ENCODE data around the gene NOXRED1.
"Not testable (repeated sequence)": the region's sequence is repeated elsewhere in the genome, so short reads cannot be mapped to it uniquely, and the experiment has no call there.

The NOXRED1 gene

DNA sequence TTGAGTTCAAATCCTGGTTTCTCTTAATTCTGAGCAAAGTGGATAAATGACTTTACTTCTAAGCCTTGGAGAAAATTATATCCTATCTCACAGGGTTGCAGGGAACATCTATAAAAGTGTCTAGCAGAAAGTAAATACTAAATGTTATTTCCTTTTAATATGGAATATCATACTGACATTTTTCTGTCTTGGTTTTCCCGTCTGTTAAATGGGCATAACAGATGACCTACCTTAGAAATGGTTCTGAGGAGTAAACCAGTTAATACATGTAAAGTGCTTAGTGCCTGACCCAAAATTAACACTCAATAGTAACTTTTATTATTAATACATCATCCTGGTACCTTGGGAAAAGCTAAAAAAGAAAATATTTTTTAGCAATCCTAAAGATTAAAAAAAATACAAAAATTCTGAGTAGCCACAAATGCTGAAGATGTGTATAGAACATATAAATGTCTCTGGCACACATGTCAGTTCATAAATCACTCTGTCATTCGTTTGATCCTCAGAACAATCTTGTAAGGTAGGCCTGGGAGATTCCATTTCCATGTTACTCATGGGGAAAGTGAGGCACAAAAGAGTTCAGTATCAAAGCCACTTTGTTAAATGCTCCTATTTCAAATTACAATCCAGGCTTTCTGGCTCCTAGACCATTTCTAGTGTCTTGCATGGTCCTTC, 32.8 kb upstream of the NOXRED1 start:
- Histone ChIP-seq H3K9me3 (ENCODE audit: control insufficient read depth, low read length) (no peaks in the 10 kb centered on the region), H3K4me3 (ENCODE audit: insufficient read depth, low read depth, low read length) (peak overlapping the region; percentile 98), H3K27me3 (ENCODE audit: control insufficient read depth, insufficient read depth, low read length, poor library complexity, severe bottlenecking) (no peaks in the 10 kb centered on the region), H3K4me1 (ENCODE audit: control insufficient read depth, insufficient read depth, low read length) (peaks cover 12% of the 10 kb centered on the region), H3K27ac (ENCODE audit: insufficient read depth, low read depth, low read length, poor library complexity, severe bottlenecking) (no peak overlapping the region), H3K36me3 (ENCODE audit: control insufficient read depth, insufficient read depth, low read length) (peaks cover 18% of the 10 kb centered on the region)
- 94 to 96% methylated on average over 1 to 2 of the region's 2 CpGs for WGBS, 2 experiments

DNA sequence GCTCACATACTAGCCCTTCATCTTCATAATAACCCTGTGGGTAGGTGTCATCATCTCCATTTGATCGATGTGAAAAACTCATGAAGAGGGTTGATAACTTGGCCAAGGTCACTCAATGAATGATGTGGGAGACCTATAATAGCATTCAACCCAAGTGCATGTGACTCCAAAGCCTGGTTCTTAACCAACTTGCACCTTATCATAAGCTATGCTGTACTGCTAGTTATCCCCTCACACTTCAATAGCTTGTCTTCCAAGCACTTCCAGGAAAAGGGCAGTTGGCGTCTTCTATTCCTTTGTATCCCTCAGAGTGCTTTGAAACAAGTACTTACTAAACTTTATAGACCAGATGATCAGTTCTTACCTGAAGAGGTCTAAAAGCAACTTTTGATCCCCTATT, 18.9 kb upstream of the NOXRED1 start:
- 93 to 97% methylated on average over 2 of the region's 2 CpGs for WGBS, 2 experiments
- no peaks in the 10 kb centered on the region for H3K4me1 ChIP-seq (ENCODE audit: control insufficient read depth, insufficient read depth, low read length)
- H3K27ac ChIP-seq (ENCODE audit: insufficient read depth, low read depth, low read length, poor library complexity, severe bottlenecking): no peak overlapping the region
- H3K36me3 ChIP-seq (ENCODE audit: control insufficient read depth, insufficient read depth, low read length): peaks cover 25% of the 10 kb centered on the region
- H3K4me3 ChIP-seq (ENCODE audit: insufficient read depth, low read depth, low read length): no peak overlapping the region
- no peaks in the 10 kb centered on the region for H3K9me3 ChIP-seq (ENCODE audit: control insufficient read depth, low read length)
- H3K27me3 ChIP-seq (ENCODE audit: control insufficient read depth, insufficient read depth, low read length, poor library complexity, severe bottlenecking): no peaks in the 10 kb centered on the region

DNA sequence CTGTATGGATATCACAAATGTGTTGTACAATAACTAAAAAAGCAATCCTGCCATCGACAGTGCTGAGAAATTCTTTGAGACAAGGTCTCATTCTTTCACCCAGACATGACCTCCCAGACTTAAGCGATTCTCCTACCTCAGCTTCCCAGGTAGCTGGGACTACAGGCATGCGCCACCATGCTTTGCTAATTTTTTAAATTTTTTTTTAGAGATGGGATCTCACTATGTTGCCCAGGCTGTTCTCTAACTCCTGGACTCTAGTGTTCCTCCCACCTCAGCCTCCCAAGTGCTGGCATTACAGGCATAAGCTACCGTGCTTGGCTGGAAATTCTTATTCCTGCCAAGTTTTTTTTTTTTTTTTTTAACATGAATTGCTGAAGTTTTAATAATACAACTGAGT, 16.5 kb upstream of the NOXRED1 start:
- 91 to 96% methylated on average over 4 of the region's 4 CpGs for WGBS, 2 experiments
- Histone ChIP-seq H3K36me3 (ENCODE audit: control insufficient read depth, insufficient read depth, low read length) (peaks cover 26% of the 10 kb centered on the region), H3K27ac (ENCODE audit: insufficient read depth, low read depth, low read length, poor library complexity, severe bottlenecking) (no peak overlapping the region), H3K4me1 (ENCODE audit: control insufficient read depth, insufficient read depth, low read length) (no peaks in the 10 kb centered on the region), H3K27me3 (ENCODE audit: control insufficient read depth, insufficient read depth, low read length, poor library complexity, severe bottlenecking) (no peaks in the 10 kb centered on the region), H3K4me3 (ENCODE audit: insufficient read depth, low read depth, low read length) (no peak overlapping the region), H3K9me3 (ENCODE audit: control insufficient read depth, low read length) (no peaks in the 10 kb centered on the region)

DNA sequence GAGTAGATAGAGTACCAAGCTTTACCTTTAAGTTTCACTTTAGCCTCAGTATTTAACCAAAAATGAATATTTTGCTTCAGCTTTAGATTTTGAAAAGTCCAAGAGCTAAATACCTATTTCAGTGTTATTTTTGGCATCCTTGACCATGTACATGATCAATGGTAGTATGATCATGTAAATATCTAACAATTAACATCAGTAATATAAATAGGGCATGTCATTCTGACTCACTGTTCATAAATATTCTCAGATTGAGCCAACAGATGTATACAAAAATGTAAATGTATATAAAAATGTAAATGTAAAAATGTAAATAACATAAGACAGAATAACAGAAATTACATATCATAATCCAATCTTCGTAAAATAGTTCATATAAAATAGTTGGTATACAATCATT, 15.3 kb upstream of the NOXRED1 start:
- H3K27me3 ChIP-seq (ENCODE audit: control insufficient read depth, insufficient read depth, low read length, poor library complexity, severe bottlenecking): no peaks in the 10 kb centered on the region
- H3K36me3 ChIP-seq (ENCODE audit: control insufficient read depth, insufficient read depth, low read length): peaks cover 23% of the 10 kb centered on the region
- H3K4me1 ChIP-seq (ENCODE audit: control insufficient read depth, insufficient read depth, low read length): no peaks in the 10 kb centered on the region
- no peak overlapping the region for H3K4me3 ChIP-seq (ENCODE audit: insufficient read depth, low read depth, low read length)
- WGBS, 2 experiments: no CpG with 5 or more reads among the region's 1 CpG
- no peaks in the 10 kb centered on the region for H3K9me3 ChIP-seq (ENCODE audit: control insufficient read depth, low read length)
- H3K27ac ChIP-seq (ENCODE audit: insufficient read depth, low read depth, low read length, poor library complexity, severe bottlenecking): no peak overlapping the region

DNA sequence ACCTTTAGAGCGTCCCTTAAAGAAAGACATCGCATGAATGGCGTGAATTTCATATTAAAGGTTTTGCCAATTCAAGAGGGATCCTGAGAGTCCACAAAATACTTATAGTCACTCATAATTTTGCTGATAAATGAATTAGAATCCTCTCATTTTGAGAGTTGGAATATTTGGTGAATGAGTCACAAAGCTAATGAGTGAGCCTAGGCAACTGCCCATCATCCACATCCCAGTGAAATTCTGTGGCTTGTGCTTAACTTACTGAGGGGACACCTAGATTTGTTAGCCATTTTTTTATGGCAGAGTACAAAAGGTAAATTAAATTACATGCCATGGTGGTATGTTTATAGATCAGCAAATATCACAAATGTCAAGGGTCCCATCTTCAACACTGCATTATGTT, 12.7 kb upstream of the NOXRED1 start:
- H3K9me3 ChIP-seq (ENCODE audit: control insufficient read depth, low read length): no peaks in the 10 kb centered on the region
- no peak overlapping the region for H3K4me3 ChIP-seq (ENCODE audit: insufficient read depth, low read depth, low read length)
- H3K27me3 ChIP-seq (ENCODE audit: control insufficient read depth, insufficient read depth, low read length, poor library complexity, severe bottlenecking): no peaks in the 10 kb centered on the region
- H3K27ac ChIP-seq (ENCODE audit: insufficient read depth, low read depth, low read length, poor library complexity, severe bottlenecking): no peak overlapping the region
- H3K36me3 ChIP-seq (ENCODE audit: control insufficient read depth, insufficient read depth, low read length): peaks cover 14% of the 10 kb centered on the region
- WGBS, 2 experiments: 94 to 96% methylated on average over 3 of the region's 3 CpGs
- H3K4me1 ChIP-seq (ENCODE audit: control insufficient read depth, insufficient read depth, low read length): no peaks in the 10 kb centered on the region

DNA sequence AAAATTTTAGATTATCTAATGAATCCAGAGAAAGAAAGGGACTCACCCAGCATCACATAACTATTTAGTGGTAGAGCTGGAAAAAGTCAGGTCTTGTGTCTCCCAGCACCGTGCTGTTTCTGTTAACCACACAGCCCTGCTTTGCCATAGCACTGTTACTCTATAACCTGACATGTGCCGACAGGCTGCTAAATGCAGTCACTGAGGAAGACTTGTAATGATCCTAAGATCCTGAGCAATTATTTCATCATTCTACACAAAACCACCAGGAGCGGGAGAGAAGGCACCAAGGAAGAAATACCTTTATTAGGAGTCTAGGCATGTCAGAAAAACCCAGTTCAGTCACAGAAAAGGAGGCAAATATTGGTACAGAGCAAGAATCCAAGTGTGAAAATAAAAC, 3.1 kb upstream of the NOXRED1 start:
- Histone ChIP-seq H3K36me3 (ENCODE audit: control insufficient read depth, insufficient read depth, low read length) (peaks cover 42% of the 10 kb centered on the region), H3K27ac (ENCODE audit: insufficient read depth, low read depth, low read length, poor library complexity, severe bottlenecking) (no peak overlapping the region)

DNA sequence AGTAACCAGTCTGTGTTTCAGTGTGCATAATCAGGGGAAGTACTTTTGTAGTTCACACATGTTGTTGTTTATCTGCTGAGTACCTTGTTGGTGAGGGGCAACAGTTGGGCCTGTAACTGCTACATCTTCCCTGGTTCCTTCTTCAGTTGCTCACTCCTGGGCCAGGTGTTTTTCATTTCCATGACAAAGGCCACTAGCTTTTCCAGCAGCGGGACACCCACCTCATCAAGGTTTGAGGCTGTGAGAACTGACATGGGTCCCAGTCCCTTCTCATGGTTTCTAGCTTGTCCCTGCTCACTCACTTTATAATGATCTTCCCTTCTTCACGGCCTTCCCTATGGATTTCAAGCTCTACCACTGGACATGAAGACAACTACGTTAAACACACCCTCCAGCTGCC, 1.5 kb upstream of the NOXRED1 start:
- no peaks in the 10 kb centered on the region for H3K27me3 ChIP-seq (ENCODE audit: control insufficient read depth, insufficient read depth, low read length, poor library complexity, severe bottlenecking)
- 82 to 89% methylated on average over 3 of the region's 3 CpGs for WGBS, 2 experiments
- H3K9me3 ChIP-seq (ENCODE audit: control insufficient read depth, low read length): no peaks in the 10 kb centered on the region
- no peaks in the 10 kb centered on the region for H3K4me1 ChIP-seq (ENCODE audit: control insufficient read depth, insufficient read depth, low read length)
- peaks cover 42% of the 10 kb centered on the region for H3K36me3 ChIP-seq (ENCODE audit: control insufficient read depth, insufficient read depth, low read length)
- H3K27ac ChIP-seq (ENCODE audit: insufficient read depth, low read depth, low read length, poor library complexity, severe bottlenecking): no peak overlapping the region
- no peak overlapping the region for H3K4me3 ChIP-seq (ENCODE audit: insufficient read depth, low read depth, low read length)

More for the DNA sequence above, 3.1 kb upstream of the NOXRED1 start:
- Histone ChIP-seq H3K27me3 (ENCODE audit: control insufficient read depth, insufficient read depth, low read length, poor library complexity, severe bottlenecking) (no peaks in the 10 kb centered on the region), H3K4me3 (ENCODE audit: insufficient read depth, low read depth, low read length) (no peak overlapping the region), H3K4me1 (ENCODE audit: control insufficient read depth, insufficient read depth, low read length) (no peaks in the 10 kb centered on the region), H3K9me3 (ENCODE audit: control insufficient read depth, low read length) (no peaks in the 10 kb centered on the region)
- WGBS, 2 experiments: 93 to 98% methylated on average over 3 of the region's 3 CpGs

DNA sequence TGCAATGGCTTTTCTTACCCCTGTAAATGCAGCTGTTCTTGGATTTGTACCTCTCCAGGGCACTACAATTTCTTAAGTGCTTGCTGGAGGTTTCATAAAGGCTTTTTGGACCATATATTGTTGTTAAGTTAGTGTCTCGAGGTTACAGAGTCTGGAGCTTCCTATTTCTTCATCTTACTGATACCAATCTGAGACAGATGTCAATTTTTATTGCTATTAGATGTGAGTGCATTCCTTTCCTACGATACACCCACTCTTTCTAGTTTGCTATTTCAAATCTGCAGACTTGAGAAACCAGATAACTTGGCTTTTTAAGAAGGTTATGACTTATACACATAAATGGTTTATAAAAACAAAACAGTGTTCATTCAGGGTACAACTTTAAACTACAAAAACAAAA, 2.1 kb downstream of the NOXRED1 start:
- H3K9me3 ChIP-seq (ENCODE audit: control insufficient read depth, low read length): no peaks in the 10 kb centered on the region
- H3K27ac ChIP-seq (ENCODE audit: insufficient read depth, low read depth, low read length, poor library complexity, severe bottlenecking): no peak overlapping the region
- no peak overlapping the region for H3K4me3 ChIP-seq (ENCODE audit: insufficient read depth, low read depth, low read length)
- peaks cover 16% of the 10 kb centered on the region for H3K36me3 ChIP-seq (ENCODE audit: control insufficient read depth, insufficient read depth, low read length)
- H3K4me1 ChIP-seq (ENCODE audit: control insufficient read depth, insufficient read depth, low read length): no peaks in the 10 kb centered on the region
- H3K27me3 ChIP-seq (ENCODE audit: control insufficient read depth, insufficient read depth, low read length, poor library complexity, severe bottlenecking): no peaks in the 10 kb centered on the region
- 100% methylated on average over 2 of the region's 2 CpGs; no CpG with 5 or more reads in 1 of the 2 experiments for WGBS, 2 experiments

DNA sequence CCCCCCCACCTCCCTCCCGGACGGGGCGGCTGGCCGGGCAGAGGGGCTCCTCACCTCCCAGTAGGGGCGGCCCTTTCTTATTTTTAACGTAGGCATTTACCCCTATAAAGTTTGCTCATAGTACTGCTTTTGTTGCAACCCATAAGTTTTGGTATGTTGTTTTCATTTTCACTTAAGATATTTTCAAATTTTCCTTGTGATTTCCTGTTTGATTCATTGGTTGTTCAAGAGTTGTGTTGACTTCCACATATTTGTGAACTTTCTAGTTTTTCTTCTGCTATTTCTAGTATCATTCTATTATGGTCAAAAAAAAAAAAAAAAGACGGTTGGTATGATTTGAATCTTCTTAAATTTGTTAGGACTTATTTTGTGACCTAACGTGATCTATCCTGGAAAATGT, 6.5 kb downstream of the NOXRED1 start:
- no peak overlapping the region for H3K4me3 ChIP-seq (ENCODE audit: insufficient read depth, low read depth, low read length)
- H3K27ac ChIP-seq (ENCODE audit: insufficient read depth, low read depth, low read length, poor library complexity, severe bottlenecking): no peak overlapping the region
- H3K27me3 ChIP-seq (ENCODE audit: control insufficient read depth, insufficient read depth, low read length, poor library complexity, severe bottlenecking): no peaks in the 10 kb centered on the region
- 91 to 96% methylated on average over 6 to 8 of the region's 8 CpGs for WGBS, 2 experiments
- no peaks in the 10 kb centered on the region for H3K36me3 ChIP-seq (ENCODE audit: control insufficient read depth, insufficient read depth, low read length)
- no peaks in the 10 kb centered on the region for H3K4me1 ChIP-seq (ENCODE audit: control insufficient read depth, insufficient read depth, low read length)
- H3K9me3 ChIP-seq (ENCODE audit: control insufficient read depth, low read length): no peaks in the 10 kb centered on the region

DNA sequence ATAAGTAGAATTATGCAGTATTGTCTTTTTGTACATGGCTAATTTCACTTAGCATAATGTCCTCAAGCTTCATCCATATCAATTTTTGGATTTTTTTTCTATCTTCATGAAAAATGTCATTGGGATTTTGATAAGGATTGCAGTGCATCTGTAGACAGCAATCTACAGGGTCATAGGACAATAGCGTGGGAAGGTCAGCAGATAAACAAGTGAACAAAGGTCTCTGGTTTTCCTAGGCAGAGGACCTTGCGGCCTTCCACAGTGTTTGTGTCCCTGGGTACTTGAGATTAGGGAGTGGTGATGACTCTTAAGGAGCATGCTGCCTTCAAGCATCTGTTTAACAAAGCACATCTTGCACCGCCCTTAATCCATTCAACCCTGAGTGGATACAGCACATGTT, 7.2 kb downstream of the NOXRED1 start:
- not testable (repeated sequence) for H3K36me3 ChIP-seq (ENCODE audit: control insufficient read depth, insufficient read depth, low read length); H3K4me3 ChIP-seq (ENCODE audit: insufficient read depth, low read depth, low read length); H3K27ac ChIP-seq (ENCODE audit: insufficient read depth, low read depth, low read length, poor library complexity, severe bottlenecking); H3K27me3 ChIP-seq (ENCODE audit: control insufficient read depth, insufficient read depth, low read length, poor library complexity, severe bottlenecking); H3K4me1 ChIP-seq (ENCODE audit: control insufficient read depth, insufficient read depth, low read length); H3K9me3 ChIP-seq (ENCODE audit: control insufficient read depth, low read length)
- 86 to 90% methylated on average over 1 to 2 of the region's 3 CpGs for WGBS, 2 experiments

All from ectodermal cell (in vitro differentiated cells).